ENCODE results near the gene UBL4A.
A peak's percentile ranks its signal among the peaks of the same experiment; 100 is the strongest.
"Not testable (repeated sequence)": the region's sequence is repeated elsewhere in the genome, so short reads cannot be mapped to it uniquely, and the experiment has no call there.

UBL4A gene

GRCh38 chrX:154508384-154508745, 21.9 kb upstream of the UBL4A start:
- no peak for DNase-seq (ENCODE audit: low read depth)

GRCh38 chrX:154507673-154508383, 21.4 kb upstream of the UBL4A start:
- DNase-seq (ENCODE audit: low read depth): no peak

GRCh38 chrX:154506483-154507332, 20.3 kb upstream of the UBL4A start:
- no peak for DNase-seq (ENCODE audit: low read depth)

GRCh38 chrX:154505734-154506133, 19.3 kb upstream of the UBL4A start:
- no peak for DNase-seq (ENCODE audit: low read depth)

GRCh38 chrX:154502989-154503388, 16.6 kb upstream of the UBL4A start:
- DNase-seq (ENCODE audit: low read depth): no peak

- DNase-seq (ENCODE audit: low read depth): no peak
Measured at GRCh38 chrX:154502098-154502497, 15.7 kb upstream of the UBL4A start.

- not testable (repeated sequence) for DNase-seq (ENCODE audit: low read depth)
Measured at GRCh38 chrX:154501423-154501822, 15.0 kb upstream of the UBL4A start.

GRCh38 chrX:154496591-154497137, 10.2 kb upstream of the UBL4A start:
- not testable (repeated sequence) for DNase-seq (ENCODE audit: low read depth)

GRCh38 chrX:154495472-154495922, 9.1 kb upstream of the UBL4A start:
- DNase-seq (ENCODE audit: low read depth): no peak

GRCh38 chrX:154494715-154495114, 8.3 kb upstream of the UBL4A start:
- DNase-seq (ENCODE audit: low read depth): no peak

GRCh38 chrX:154490414-154491083, 4.1 kb upstream of the UBL4A start, which contains the start of gene SLC10A3:
TSS of gene SLC10A3 (minus strand) at chrX:154490629. CDS start at chrX:154488940, 1,689 bp downstream.
- DNase-seq (ENCODE audit: low read depth): peak; percentile 80

GRCh38 chrX:154490021-154490413, 3.6 kb upstream of the UBL4A start:
- DNase-seq (ENCODE audit: low read depth): no peak

- no peak for DNase-seq (ENCODE audit: low read depth)
Measured at GRCh38 chrX:154489182-154489581, 2.8 kb upstream of the UBL4A start.

- no peak for DNase-seq (ENCODE audit: low read depth)
Measured at GRCh38 chrX:154488336-154489075, 2.1 kb upstream of the UBL4A start.

GRCh38 chrX:154487518-154488290, 1.3 kb upstream of the UBL4A start:
- DNase-seq (ENCODE audit: low read depth): no peak

GRCh38 chrX:154486052-154486395, 391 bp downstream of the UBL4A start:
- DNase-seq (ENCODE audit: low read depth): no peak

- no peak for DNase-seq (ENCODE audit: low read depth)
Measured at GRCh38 chrX:154485150-154486051, 1.0 kb downstream of the UBL4A start.

GRCh38 chrX:154484255-154485149, 1.9 kb downstream of the UBL4A start:
- no peak for DNase-seq (ENCODE audit: low read depth)

- DNase-seq (ENCODE audit: low read depth): no peak
Measured at GRCh38 chrX:154483325-154483724, 3.1 kb downstream of the UBL4A start.

Data from stimulated activated CD4-positive, alpha-beta T cell treated with anti-CD3 and anti-CD28 coated beads, Interleukin-2, amount 100 ng/mL, for 4 hours (primary cell).